CD4-positive, alpha-beta T cell treated with Interleukin-4 for 4 hours (primary cell): ENCODE results near the gene RNF150.
"Not testable (repeated sequence)": the region's sequence is repeated elsewhere in the genome, so short reads cannot be mapped to it uniquely, and the experiment has no call there.

Source experiments
- DNase-seq: peaks from one replicate; pipeline ENCODE4 v3.0.0-alpha.2; 2020

Gene RNF150

GRCh38 chr4:140810591-140811169 is 322.6 kb downstream of the RNF150 start:
- DNase-seq = not testable (repeated sequence)
